Gastrocnemius medialis (tissue), 4 donors: ENCODE data around the gene NUDC.

Experiments used
- POLR2A ChIP-seq, 2 donors: fragments of 450-650 bp; IDR thresholded peaks; one replicate each; pipeline ENCODE4 v1.6.1; 2017; ENCODE audit warnings: antibody characterized with exemption in 2 of 2, mild to moderate bottlenecking in 2 of 2, moderate library complexity in 2 of 2
- TF ChIP-seq, protein P1 (sequence below), 5 experiments: fragments of 450-650 bp in 3 of 5; fragments of 200-600 bp in 2 of 5; sonication (generic) in 2 of 5; IDR thresholded peaks in 4 of 5; conservative IDR thresholded peaks in 1 of 5; 1 replicate in 4 of 5; 2 replicates in 1 of 5; pipeline ENCODE4 v1.5.1; 2016 to 2019; ENCODE audit warnings: antibody characterized with exemption in 5 of 5, mild to moderate bottlenecking in 3 of 5, moderate library complexity in 3 of 5

DNA sequence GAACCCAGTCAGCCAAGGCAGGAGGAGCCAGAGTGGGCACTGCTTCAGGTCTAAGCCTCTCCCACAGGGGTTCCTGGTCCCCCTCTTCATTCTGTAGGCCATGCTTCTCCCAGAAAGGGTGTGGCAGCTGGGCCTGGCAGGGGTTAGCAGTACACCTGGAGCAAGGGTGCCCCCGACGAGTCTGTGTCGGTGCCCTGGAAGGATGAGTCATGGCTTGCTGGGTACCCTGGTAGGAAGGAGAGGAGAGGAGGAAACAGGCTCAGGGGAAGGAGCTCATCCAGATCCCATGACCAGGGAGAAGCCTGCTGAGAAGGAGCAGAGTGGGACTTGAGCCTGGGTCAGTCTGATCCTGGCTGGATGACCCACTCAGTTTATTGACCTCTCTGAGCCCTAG, 28.4 kb downstream of the NUDC start:
- TF ChIP-seq, protein P1, sequence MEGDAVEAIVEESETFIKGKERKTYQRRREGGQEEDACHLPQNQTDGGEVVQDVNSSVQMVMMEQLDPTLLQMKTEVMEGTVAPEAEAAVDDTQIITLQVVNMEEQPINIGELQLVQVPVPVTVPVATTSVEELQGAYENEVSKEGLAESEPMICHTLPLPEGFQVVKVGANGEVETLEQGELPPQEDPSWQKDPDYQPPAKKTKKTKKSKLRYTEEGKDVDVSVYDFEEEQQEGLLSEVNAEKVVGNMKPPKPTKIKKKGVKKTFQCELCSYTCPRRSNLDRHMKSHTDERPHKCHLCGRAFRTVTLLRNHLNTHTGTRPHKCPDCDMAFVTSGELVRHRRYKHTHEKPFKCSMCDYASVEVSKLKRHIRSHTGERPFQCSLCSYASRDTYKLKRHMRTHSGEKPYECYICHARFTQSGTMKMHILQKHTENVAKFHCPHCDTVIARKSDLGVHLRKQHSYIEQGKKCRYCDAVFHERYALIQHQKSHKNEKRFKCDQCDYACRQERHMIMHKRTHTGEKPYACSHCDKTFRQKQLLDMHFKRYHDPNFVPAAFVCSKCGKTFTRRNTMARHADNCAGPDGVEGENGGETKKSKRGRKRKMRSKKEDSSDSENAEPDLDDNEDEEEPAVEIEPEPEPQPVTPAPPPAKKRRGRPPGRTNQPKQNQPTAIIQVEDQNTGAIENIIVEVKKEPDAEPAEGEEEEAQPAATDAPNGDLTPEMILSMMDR (IDR thresholded peaks at IDR 0.05 in 4 of 5, conservative IDR thresholded peaks at IDR 0.05 in 1 of 5): no peak
- no peak for TF ChIP-seq POLR2A (IDR thresholded peaks at IDR 0.05)
